K562 (cell line): Measurements from ENCODE around the gene PDZK1IP1. TPM values are rescaled to one million over a fixed set of nuclear protein-coding genes. Genes with fewer than 3 reads are reported as not detected.

ENCODE experiments used
- CBX2 ChIP-seq: fragments of 200-600 bp; sonication (generic); IDR thresholded peaks from one replicate; pipeline ENCODE4 v1.6.1; 2012; ENCODE audit warnings: mild to moderate bottlenecking, low read length, inconsistent platforms; ENCODE audit not compliant: insufficient read depth, poor library complexity, severe bottlenecking
- CTBP1 ChIP-seq: fragments of 450-650 bp; IDR thresholded peaks from 2 replicates; pipeline ENCODE4 v1.6.1; 2016; ENCODE audit warnings: borderline replicate concordance
- E2F4 ChIP-seq: sonication (generic); formaldehyde crosslinking; IDR thresholded peaks from 2 replicates; pipeline ENCODE4 v1.8.0; 2022; ENCODE audit warnings: mild to moderate bottlenecking, low read depth, missing genetic modification reagents
- EP300 ChIP-seq: IDR thresholded peaks from 2 replicates; pipeline ENCODE4 v1.6.1; 2012; ENCODE audit warnings: low read length, improper control_type of control experiment
- ETS1 ChIP-seq: conservative IDR thresholded peaks from 2 replicates; pipeline ENCODE4 v1.6.1; 2011; ENCODE audit warnings: low read depth, mild to moderate bottlenecking, low read length; ENCODE audit not compliant: control insufficient read depth
- FOXK2 ChIP-seq, 2 experiments: fragments of 450-650 bp; IDR thresholded peaks in 1 of 2; conservative IDR thresholded peaks in 1 of 2; 2 replicates each; pipeline ENCODE4 v1.6.1; 2016; ENCODE audit warnings: low read depth in 2 of 2, mild to moderate bottlenecking in 1 of 2
- GTF2A2 ChIP-seq: IDR thresholded peaks from 2 replicates; pipeline ENCODE4 v1.6.1; 2016; ENCODE audit warnings: mild to moderate bottlenecking, missing genetic modification characterization, missing compliant biosample characterization
- HEY1 ChIP-seq: fragments of 250-450 bp; sonication (Bioruptor Pico); IDR thresholded peaks from 2 replicates; pipeline ENCODE4 v1.5.0; 2020; ENCODE audit warnings: mild to moderate bottlenecking, moderate library complexity, borderline replicate concordance
- NCOA4 ChIP-seq: fragments of 450-650 bp; IDR thresholded peaks from 2 replicates; pipeline ENCODE4 v1.6.1; 2018; ENCODE audit warnings: mild to moderate bottlenecking; ENCODE audit not compliant: partially characterized antibody
- PHF21A ChIP-seq: fragments of 450-650 bp; IDR thresholded peaks from 2 replicates; pipeline ENCODE4 v1.6.1; 2017; ENCODE audit warnings: low read depth, borderline replicate concordance
- PRMT5 ChIP-seq: sonication (generic); formaldehyde crosslinking; IDR thresholded peaks from 2 replicates; pipeline ENCODE4 v1.5.0; 2020; ENCODE audit warnings: missing genetic modification reagents
- SLC30A9 ChIP-seq: fragments of 250-450 bp; sonication (Bioruptor Pico); IDR thresholded peaks from 2 replicates; pipeline ENCODE4 v1.8.0; 2022; ENCODE audit warnings: mild to moderate bottlenecking, moderate library complexity
- polyA plus RNA-seq, 8 experiments: library from polyadenylated mRNA; depleted of rRNA in 4 of 8; stranded (reverse) in 5 of 8; unstranded in 3 of 8; fragments of >200 nt; fragmentation: Nextera tagmentation in 2 of 8; fragmentation: Illumina TruSeq in 1 of 8; extraction: Ambion mirVana in 2 of 8; extraction: Trizol in 1 of 8; gene quantifications; 2 replicates each; pipeline versions ENCODE4 v1.2.1 to v1.2.3, GENCODE V29; 2011 to 2014; ENCODE audit warnings: inconsistent platforms in 1 of 8, missing spikeins in 1 of 8
- total RNA-seq, 7 experiments: library from RNA; depleted of rRNA in 6 of 7; stranded (reverse); fragments of >200 nt in 6 of 7; fragmentation: Illumina TruSeq in 2 of 7; extraction: Trizol in 2 of 7; gene quantifications; 2 replicates each; pipeline versions ENCODE4 v1.2.1 to v1.2.3, GENCODE V29; 2011 to 2021; ENCODE audit warnings: low replicate concordance in 1 of 7
- TF ChIP-seq, protein P1 (sequence below): fragments of 450-650 bp; formaldehyde crosslinking; IDR thresholded peaks from 2 replicates; pipeline ENCODE4 v1.4.0; 2022; ENCODE audit warnings: missing genetic modification characterization

PDZK1IP1 gene
- total and polyA plus RNA-seq, 9 of the 15 experiments (the other 6 are each of a cell fraction or from before 2014, with no cell fraction given), result 0.17 to 0.68 (median 0.53) TPM; not detected in 2

DNA sequence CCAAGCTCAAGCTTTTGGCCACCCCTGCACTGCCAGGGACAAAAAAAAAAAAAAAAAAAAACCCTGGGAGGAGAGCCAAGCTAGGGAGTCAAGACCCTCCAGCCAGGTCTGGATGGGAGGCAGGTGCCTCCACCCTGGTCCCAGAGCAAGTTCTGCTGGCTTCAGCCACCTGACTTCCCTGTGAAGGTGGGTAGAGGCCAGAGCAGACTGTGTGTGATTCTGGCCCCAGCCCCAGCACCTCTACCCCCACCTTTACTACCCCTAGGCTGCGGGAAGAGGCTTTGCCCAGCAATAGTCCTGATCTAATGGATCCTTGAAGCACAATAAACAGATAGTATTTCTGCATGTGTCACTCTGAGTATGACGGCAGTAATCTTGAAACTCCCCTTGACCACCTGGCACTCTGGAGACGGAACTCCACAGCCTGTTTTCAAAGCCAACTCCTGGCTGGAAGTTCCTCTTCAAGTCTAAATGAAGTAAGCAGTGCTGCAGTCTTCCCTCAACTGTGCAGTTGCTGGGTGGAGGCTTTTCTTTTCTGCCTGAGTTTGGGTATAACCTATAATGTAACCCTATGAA is 9.8 kb downstream of the PDZK1IP1 start (continued):
- TF ChIP-seq CBX2 (no peak), PHF21A (no peak), SLC30A9 (CRISPR knock-in tag) (no peak), NCOA4 (no peak), PRMT5 (CRISPR knock-in tag) (no peak), EP300 (peak; percentile 23; the same call in 1 of the 2 replicates), ETS1 (no peak), E2F4 (no peak), CTBP1 (no peak), FOXK2 (conservative IDR thresholded peaks at IDR 0.05 in 1 of 2, IDR thresholded peaks at IDR 0.05 in 1 of 2; ENCODE audit: low read depth in 2 of 2) (peak in 1 of 2 experiments; percentile 30; a peak in 3 of 4 replicates), GTF2A2 (tag) (no peak), HEY1 (CRISPR knock-in tag) (no peak)
- TF ChIP-seq, protein P1, sequence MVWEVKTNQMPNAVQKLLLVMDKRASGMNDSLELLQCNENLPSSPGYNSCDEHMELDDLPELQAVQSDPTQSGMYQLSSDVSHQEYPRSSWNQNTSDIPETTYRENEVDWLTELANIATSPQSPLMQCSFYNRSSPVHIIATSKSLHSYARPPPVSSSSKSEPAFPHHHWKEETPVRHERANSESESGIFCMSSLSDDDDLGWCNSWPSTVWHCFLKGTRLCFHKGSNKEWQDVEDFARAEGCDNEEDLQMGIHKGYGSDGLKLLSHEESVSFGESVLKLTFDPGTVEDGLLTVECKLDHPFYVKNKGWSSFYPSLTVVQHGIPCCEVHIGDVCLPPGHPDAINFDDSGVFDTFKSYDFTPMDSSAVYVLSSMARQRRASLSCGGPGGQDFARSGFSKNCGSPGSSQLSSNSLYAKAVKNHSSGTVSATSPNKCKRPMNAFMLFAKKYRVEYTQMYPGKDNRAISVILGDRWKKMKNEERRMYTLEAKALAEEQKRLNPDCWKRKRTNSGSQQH (CRISPR knock-in tag), result no peak
